PC-3 (cell line): ENCODE data around the gene ABHD15. TPM values are rescaled to one million over a fixed set of nuclear protein-coding genes. Genes with fewer than 3 reads are reported as not detected.
A peak's percentile ranks its signal among the peaks of the same experiment; 100 is the strongest.

ENCODE experiments used
- ATAC-seq: fragments of 200-7000 bp; cut with Tn5 transposase; 2 replicates; pipeline ENCODE4 v1.9.1; 2020; ENCODE audit warnings: mild to moderate bottlenecking, moderate library complexity
- BruUV-seq: library from RNA; stranded (reverse); fragments of 400-500 nt; replicated peaks from 2 replicates; lab custom pipeline; 2021; lab: Mats Ljungman, UMichigan
- CTCF ChIA-PET: fragments of 300-600 bp; sonication (Branson Sonifier 250); formaldehyde crosslinking; loops from one replicate; lab custom pipeline; 2022; ENCODE audit warnings: antibody characterized with exemption; lab: Charles Lee
- POLR2A ChIA-PET: fragments of 300-600 bp; sonication (Branson Sonifier 250); formaldehyde crosslinking; loops from one replicate; lab custom pipeline; 2022; ENCODE audit warnings: antibody characterized with exemption; ENCODE audit not compliant: unreplicated experiment; lab: Charles Lee
- DNase-seq: peaks from one replicate; pipeline ENCODE4 v3.0.0-alpha.2; 2015
- H2AFZ ChIP-seq: fragments of 300-600 bp; sonication (generic); 2 replicates; pipeline ENCODE4 v1.6.0; 2016; ENCODE audit warnings: antibody characterized with exemption, low read length
- H3F3A ChIP-seq: fragments of 300-600 bp; sonication (generic); one replicate; pipeline ENCODE4 v1.6.0; 2017; ENCODE audit warnings: antibody characterized with exemption, low read length, control low read depth, mild to moderate bottlenecking; ENCODE audit not compliant: unreplicated experiment
- H3K27ac ChIP-seq: fragments of 300-600 bp; sonication (generic); 2 replicates; pipeline ENCODE4 v1.5.1; 2016; ENCODE audit warnings: mild to moderate bottlenecking, low read length
- H3K27me3 ChIP-seq: fragments of 300-600 bp; sonication (generic); 2 replicates; pipeline ENCODE4 v1.6.1; 2016; ENCODE audit warnings: low read length, mixed read lengths
- H3K36me3 ChIP-seq: fragments of 300-600 bp; sonication (generic); 2 replicates; pipeline ENCODE4 v1.6.1; 2016; ENCODE audit warnings: low read depth, mixed run types, low read length, mixed read lengths
- H3K4me1 ChIP-seq: fragments of 300-600 bp; sonication (generic); 2 replicates; pipeline ENCODE4 v1.5.1; 2016; ENCODE audit warnings: low read length; ENCODE audit not compliant: insufficient read depth
- H3K4me2 ChIP-seq: fragments of 300-600 bp; sonication (generic); 2 replicates; pipeline ENCODE4 v1.6.0; 2016; ENCODE audit warnings: low read length
- H3K4me3 ChIP-seq: fragments of 300-600 bp; sonication (generic); 2 replicates; pipeline ENCODE4 v1.5.1; 2016; ENCODE audit warnings: mild to moderate bottlenecking, low read length, mixed read lengths
- H3K79me2 ChIP-seq: fragments of 300-600 bp; sonication (generic); 2 replicates; pipeline ENCODE4 v1.6.1; 2017; ENCODE audit warnings: low read length, mixed read lengths
- H3K9ac ChIP-seq: fragments of 300-600 bp; sonication (generic); 2 replicates; pipeline ENCODE4 v1.6.0; 2016; ENCODE audit warnings: mild to moderate bottlenecking, low read length
- H3K9me2 ChIP-seq: fragments of 300-600 bp; sonication (generic); replicated peaks from 2 replicates; pipeline ENCODE4 v1.6.1; 2016; ENCODE audit warnings: mixed run types, low read length, mixed read lengths
- H3K9me3 ChIP-seq: fragments of 300-600 bp; sonication (generic); 2 replicates; pipeline ENCODE4 v1.6.1; 2016; ENCODE audit warnings: low read length, mixed read lengths
- H4K20me1 ChIP-seq: fragments of 300-600 bp; sonication (generic); 2 replicates; pipeline ENCODE4 v1.6.1; 2016; ENCODE audit warnings: low read length, mixed read lengths
- CTCF ChIP-seq: fragments of 300-600 bp; sonication (generic); conservative IDR thresholded peaks from 2 replicates; pipeline ENCODE4 v1.5.1; 2017; ENCODE audit warnings: antibody characterized with exemption, low read depth, mild to moderate bottlenecking, low read length
- EZH2 ChIP-seq: fragments of 300-600 bp; sonication (generic); IDR thresholded peaks from one replicate; pipeline ENCODE4 v1.6.1; 2017; ENCODE audit warnings: antibody characterized with exemption, mild to moderate bottlenecking, low read length; ENCODE audit not compliant: unreplicated experiment
- EZH2phosphoT487 ChIP-seq: fragments of 300-600 bp; sonication (generic); IDR thresholded peaks from 2 replicates; pipeline ENCODE4 v1.6.1; 2018; ENCODE audit warnings: mild to moderate bottlenecking, antibody characterized with exemption, low read length, borderline replicate concordance
- intact Hi-C: fragments of 100-400 bp; cut with micrococcal nuclease; formaldehyde crosslinking; loops from 2 replicates; pipeline ENCODE4 v1.9.0; 2023
- total RNA-seq: library from RNA; depleted of rRNA; stranded (reverse); fragments of >200 nt; gene quantifications from 2 replicates; pipeline ENCODE4 v1.2.3, GENCODE V29; 2014

The ABHD15 gene
- total RNA-seq, 1 experiment from 2014 or later, result 6.3 TPM

DNA sequence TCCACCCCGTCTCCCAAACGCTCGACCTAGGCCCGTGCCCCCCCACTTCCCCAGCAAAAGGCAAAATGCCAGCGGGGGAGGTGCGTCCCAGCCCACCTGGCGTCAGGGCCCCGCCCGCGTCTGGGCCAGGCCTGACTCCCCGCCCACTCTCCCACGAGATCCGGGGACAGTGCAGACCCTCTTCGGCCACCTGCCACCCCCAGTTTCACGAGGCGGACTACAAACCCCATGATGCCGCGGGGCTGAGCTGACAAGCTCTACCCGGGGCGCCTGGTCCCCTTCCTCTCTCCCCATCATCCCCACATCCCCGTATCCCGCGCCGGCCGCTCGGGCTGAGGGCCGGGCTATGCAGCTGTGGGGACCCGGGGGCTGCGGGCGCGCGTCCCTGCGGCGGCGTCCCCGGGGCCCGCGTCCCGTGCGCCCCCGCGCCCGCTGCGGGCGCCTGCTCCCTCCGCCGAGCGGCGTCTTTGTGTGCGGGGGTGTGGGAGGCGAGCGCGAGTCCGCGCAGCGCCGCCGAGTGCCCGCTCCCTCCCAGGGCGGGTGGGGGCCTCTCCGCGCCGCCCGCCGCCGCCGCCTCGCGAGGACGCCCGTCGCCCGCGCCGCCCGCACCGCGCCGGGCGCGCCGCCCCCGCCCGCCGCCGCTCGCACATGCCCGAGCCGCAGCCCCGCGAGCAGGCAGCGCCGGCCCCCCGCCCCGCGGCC lies 26.2 kb upstream of the ABHD15 start, which contains the start of gene ANKRD13B:
TSS of gene ANKRD13B (plus strand) at position 283 of the 702 bp plus-strand sequence. CDS start 490 bp downstream, outside the sequence.
- no peak for ATAC-seq
- H2AFZ ChIP-seq, result peak within 1 kb of the TSS; percentile 86
- H3K9me2 ChIP-seq, result no peaks in the 10 kb centered on the region
- H3K27me3 ChIP-seq, result no peaks in the 10 kb centered on the region
- no peaks in the 10 kb centered on the region for H3F3A ChIP-seq
- no peak for TF ChIP-seq EZH2phosphoT487
- no peak for TF ChIP-seq CTCF
- no peak for TF ChIP-seq EZH2
- no peaks in the 10 kb centered on the region for H3K36me3 ChIP-seq
- no peaks in the 10 kb centered on the region for H3K9me3 ChIP-seq
- BruUV-seq, result no TSS peak
- H3K79me2 ChIP-seq, result peaks cover 18% of the 10 kb centered on the region
- ChIA-PET CTCF (interaction anchor here (1.6 to 2.5 kb wide), 2 partner anchors 25 to 223 kb away, joined by 6 to 26 read pairs; no protein-coding TSS in a partner anchor), POLR2A (no interaction called here)
- peak within 1 kb of the TSS; percentile 75 for H3K4me3 ChIP-seq
- DNase-seq, result no peak
- peak within 1 kb of the TSS; percentile 89 for H3K4me2 ChIP-seq
- no peaks in the 10 kb centered on the region for H4K20me1 ChIP-seq
- H3K9ac ChIP-seq, result peak within 1 kb of the TSS; percentile 51
- 0 out of 2 replicates have a peak within 1 kb of the TSS, but pooled peaks have one; percentile 8 for H3K27ac ChIP-seq
- intact Hi-C loops, result no loop called here
- H3K4me1 ChIP-seq, result peaks cover 46% of the 10 kb centered on the region

DNA sequence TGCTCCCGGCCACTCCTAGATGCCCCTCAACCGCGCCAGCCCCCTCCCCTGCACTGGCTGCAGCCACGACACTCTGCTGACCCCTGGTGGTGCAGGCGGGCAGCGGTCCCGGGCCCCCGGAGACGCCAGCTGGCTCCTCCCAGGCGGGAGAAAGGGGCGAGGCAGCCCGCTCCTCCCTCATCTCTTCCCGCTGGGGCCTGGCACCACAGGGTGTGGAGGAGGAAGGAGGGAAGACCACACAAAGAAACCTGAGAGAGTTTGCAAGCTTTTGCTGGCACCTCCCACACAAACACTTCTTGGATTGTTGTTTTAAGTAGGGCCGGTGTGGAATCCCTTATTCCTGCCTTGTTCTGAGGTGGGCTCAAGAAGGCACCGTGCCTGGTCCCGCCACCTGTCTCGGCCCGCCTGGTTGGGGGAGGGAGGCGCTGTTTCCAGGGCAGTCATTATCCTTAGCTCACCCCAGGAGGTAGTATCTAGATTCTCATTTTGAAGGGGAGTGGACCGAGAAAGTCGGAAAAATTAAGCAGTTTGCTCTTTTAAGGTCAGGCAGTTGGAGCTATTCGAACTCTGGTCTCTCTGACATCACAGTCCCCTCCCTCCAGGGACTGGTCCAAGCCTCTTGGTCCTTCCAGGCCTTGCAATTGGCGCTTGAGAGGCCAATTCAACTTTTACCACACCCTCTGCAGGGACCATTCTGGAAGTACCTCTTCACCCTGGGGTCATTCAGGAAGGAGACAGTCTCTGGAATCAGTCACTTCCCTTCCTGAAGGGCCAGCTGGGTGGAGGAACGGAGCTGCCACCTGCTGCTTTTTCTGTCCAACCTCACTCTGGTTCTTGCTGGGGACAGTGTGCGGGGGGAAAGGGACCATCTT lies 25.1 kb upstream of the ABHD15 start:
- Histone ChIP-seq H3K27ac (0 out of 2 replicates have a peak overlapping the region, but pooled peaks have one; percentile 8), H4K20me1 (no peaks in the 10 kb centered on the region), H2AFZ (peak overlapping the region; percentile 69), H3K36me3 (no peaks in the 10 kb centered on the region), H3K9me3 (no peaks in the 10 kb centered on the region), H3K4me1 (peaks cover 49% of the 10 kb centered on the region), H3K4me3 (peak overlapping the region; percentile 13; the same call in 1 of the 2 replicates), H3K4me2 (peak overlapping the region; percentile 82), H3F3A (no peaks in the 10 kb centered on the region), H3K79me2 (peaks cover 28% of the 10 kb centered on the region), H3K9ac (no peak overlapping the region), H3K27me3 (no peaks in the 10 kb centered on the region), H3K9me2 (no peaks in the 10 kb centered on the region)
- TF ChIP-seq EZH2 (no peak), EZH2phosphoT487 (no peak), CTCF (peak; percentile 83)
- intact Hi-C loops, result no loop called here
- ATAC-seq (peak; percentile 63), DNase-seq (peak; percentile 80)
- no TSS peak for BruUV-seq
- POLR2A ChIA-PET, result no interaction called here
- CTCF ChIA-PET, result interaction anchor here (0.6 to 2.5 kb wide), 6 partner anchors 13 to 873 kb away, joined by 3 to 26 read pairs (median 4); no protein-coding TSS in a partner anchor
